Left lung (tissue), 10 donors: Measurements from ENCODE around the gene SRSF3. TPM values are rescaled to one million over a fixed set of nuclear protein-coding genes. Genes with fewer than 3 reads are reported as not detected.
"Not testable (repeated sequence)": the region's sequence is repeated elsewhere in the genome, so short reads cannot be mapped to it uniquely, and the experiment has no call there.

ENCODE experiments used
- ATAC-seq: fragments of 200-7000 bp; cut with Tn5 transposase; one replicate; pipeline ENCODE4 v1.9.1; 2020; ENCODE audit warnings: moderate library complexity
- DNase-seq, 4 donors: peaks; one replicate each; pipeline ENCODE4 v3.0.0-alpha.2; 2013 to 2020
- H3K27ac ChIP-seq, 2 donors: fragments of 200-600 bp; sonication (generic) in 1 of 2; one replicate each; pipeline versions ENCODE4 v1.5.0 to v1.8.0; 2020 to 2021
- H3K27me3 ChIP-seq, 2 donors: fragments of 200-600 bp; sonication (generic) in 1 of 2; one replicate each; pipeline versions ENCODE4 v1.5.0 to v1.8.0; 2020 to 2021
- H3K36me3 ChIP-seq, 2 donors: fragments of 200-600 bp; sonication (generic) in 1 of 2; one replicate each; pipeline versions ENCODE4 v1.5.0 to v1.8.0; 2020 to 2021
- H3K4me1 ChIP-seq, 2 donors: fragments of 200-600 bp; one replicate each; pipeline ENCODE4 v1.8.0; 2021
- H3K4me3 ChIP-seq, 2 donors: fragments of 200-600 bp; sonication (generic) in 1 of 2; one replicate each; pipeline versions ENCODE4 v1.5.0 to v1.8.0; 2020 to 2021; ENCODE audit warnings: mild to moderate bottlenecking in 1 of 2
- H3K9me3 ChIP-seq, 2 donors: fragments of 200-600 bp; sonication (generic) in 1 of 2; one replicate each; pipeline versions ENCODE4 v1.5.0 to v1.8.0; 2020 to 2021
- CTCF ChIP-seq, 2 donors: fragments of 200-600 bp; sonication (generic) in 1 of 2; IDR thresholded peaks; one replicate each; pipeline versions ENCODE4 v1.5.0 to v1.8.0; 2021; ENCODE audit warnings: antibody characterized with exemption in 2 of 2
- intact Hi-C, 2 donors: fragments of 100-400 bp; cut with DNase I; formaldehyde crosslinking; loops; one replicate each; pipeline versions ENCODE4 v1.11.2 to v1.14.2; 2022
- polyA plus RNA-seq, 6 donors: library from polyadenylated mRNA; unstranded; fragments of 120-200 nt; gene quantifications; one replicate each; pipeline ENCODE4 v1.2.1, GENCODE V29; 2013; ENCODE audit not compliant: insufficient read length in 6 of 6
- total RNA-seq, 2 donors: library from RNA; stranded (reverse); fragmentation: NEBNext Ultra II Directional; extraction: Animal tissue kit (Norgen Biotek cat#: 25700); gene quantifications; one replicate each; pipeline ENCODE4 v1.2.1, GENCODE V29; 2021
- donor health status: DM: no; HTN: yes; CAD: no.
- donor health status: DM: no; HTN: no; CAD: no.

SRSF3 gene
- total and polyA plus RNA-seq, 8 donors: 173 to 634 (median 529) TPM

- no peak overlapping the region for H3K27ac ChIP-seq
- TF ChIP-seq CTCF (IDR thresholded peaks at IDR 0.05): no peak
- DNase-seq: no peak
Observed at GRCh38 chr6:36605143-36605542, 11.0 kb downstream of the SRSF3 start.

GRCh38 chr6:36605560-36606391, 11.6 kb downstream of the SRSF3 start:
- Histone ChIP-seq H3K27ac (no peak overlapping the region), H3K4me3 (no peak overlapping the region), H3K36me3 (peaks cover 0 to 100% of the 10 kb centered on the region in 2 donors), H3K4me1 (peaks cover 15 to 84% of the 10 kb centered on the region in 2 donors), H3K27me3 (no peaks in the 10 kb centered on the region), H3K9me3 (no peaks in the 10 kb centered on the region)
- DNase-seq (no peak), ATAC-seq (no peak)
- intact Hi-C loops: no loop called here
- no peak for TF ChIP-seq CTCF (IDR thresholded peaks at IDR 0.05)

More at GRCh38 chr6:36605143-36605542, 11.0 kb downstream of the SRSF3 start:
- no peaks in the 10 kb centered on the region for H3K9me3 ChIP-seq
- ATAC-seq: no peak
- intact Hi-C loops: no loop called here
- H3K4me3 ChIP-seq: no peak overlapping the region
- peaks cover 21 to 91% of the 10 kb centered on the region in 2 donors for H3K4me1 ChIP-seq
- H3K27me3 ChIP-seq: no peaks in the 10 kb centered on the region
- peaks cover 1 to 100% of the 10 kb centered on the region in 2 donors for H3K36me3 ChIP-seq

GRCh38 chr6:36607305-36607682, 13.1 kb downstream of the SRSF3 start:
- peaks cover 0 to 100% of the 10 kb centered on the region in 2 donors for H3K36me3 ChIP-seq
- DNase-seq, intact Hi-C loops, H3K27me3 ChIP-seq, H3K9me3 ChIP-seq, H3K4me3 ChIP-seq: not testable (repeated sequence)
- H3K27ac ChIP-seq: peak overlapping the region in 1 of 2 donors; percentile 13
- ATAC-seq: peak; percentile 61
- H3K4me1 ChIP-seq: peaks cover 15 to 69% of the 10 kb centered on the region in 2 donors

GRCh38 chr6:36607683-36608386, 13.7 kb downstream of the SRSF3 start:
- Histone ChIP-seq H3K36me3 (peaks cover 0 to 100% of the 10 kb centered on the region in 2 donors), H3K27ac (peak overlapping the region in 1 of 2 donors; percentile 42)

More at GRCh38 chr6:36607683-36608386, 13.7 kb downstream of the SRSF3 start:
- Histone ChIP-seq H3K9me3 (no peaks in the 10 kb centered on the region), H3K4me3 (no peak overlapping the region), H3K27me3 (no peaks in the 10 kb centered on the region), H3K4me1 (peaks cover 15 to 64% of the 10 kb centered on the region in 2 donors)
- DNase-seq: no peak
- TF ChIP-seq CTCF (IDR thresholded peaks at IDR 0.05): no peak
- intact Hi-C loops: no loop called here
- peak; percentile 27 for ATAC-seq
